Inflammatory macrophage treated with lipopolysaccharide for 4 hours (primary cell): ENCODE data around the gene NR5A1.

Experiments used
- DNase-seq: peaks from one replicate; pipeline ENCODE4 v3.0.0-alpha.2; 2020

The NR5A1 gene

GRCh38 chr9:124506931-124507879 is at the start of gene NR5A1:
Gene NR5A1, minus strand, starts transcription at chr9:124507399. Its CDS starts 4,004 bp downstream, at chr9:124503395.
- no peak for DNase-seq

- DNase-seq: no peak
Measured at GRCh38 chr9:124555043-124555442, 47.8 kb upstream of the NR5A1 start.

DNA sequence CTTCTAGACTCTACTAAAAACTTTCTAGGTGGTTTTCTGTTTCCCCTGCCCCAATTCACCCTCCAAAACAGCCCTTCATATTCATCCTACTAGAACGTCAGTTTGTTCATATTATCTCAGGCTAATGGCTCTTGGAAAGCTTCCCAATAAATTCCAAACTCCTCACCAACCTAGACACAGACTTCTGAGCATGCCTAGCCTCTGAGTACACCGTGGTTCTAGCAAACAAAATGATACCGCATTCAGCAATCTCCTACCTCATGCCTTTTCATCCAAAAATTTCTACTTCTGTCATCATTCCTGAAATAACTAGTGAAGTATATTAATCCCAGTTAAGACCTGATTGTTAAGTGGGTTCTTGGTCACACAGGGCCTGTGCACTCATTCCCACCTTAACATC is 46.5 kb upstream of the NR5A1 start:
- no peak for DNase-seq

DNA sequence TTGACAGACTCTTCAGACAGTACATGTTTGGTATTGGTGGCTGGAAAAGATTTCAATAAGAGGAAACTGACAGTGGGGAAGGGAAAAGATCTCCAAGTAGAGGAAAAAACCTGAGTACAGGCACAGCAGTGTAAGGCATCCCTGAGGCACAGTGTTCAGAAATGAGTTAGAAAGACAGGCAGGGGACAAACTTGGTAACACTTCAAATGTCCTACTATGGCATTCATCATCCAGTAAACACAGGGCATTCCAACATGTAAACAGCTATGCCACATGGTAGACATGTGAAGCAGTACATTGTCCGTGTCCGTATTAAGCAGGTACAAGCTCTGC is 45.0 kb upstream of the NR5A1 start:
- DNase-seq: no peak

- DNase-seq: peak; percentile 4
Measured at GRCh38 chr9:124551472-124552272, 44.5 kb upstream of the NR5A1 start.

GRCh38 chr9:124550072-124550471 is 42.9 kb upstream of the NR5A1 start:
- no peak for DNase-seq

GRCh38 chr9:124549016-124549415 is 41.8 kb upstream of the NR5A1 start:
- DNase-seq: no peak

GRCh38 chr9:124544535-124544934 is 37.3 kb upstream of the NR5A1 start:
- DNase-seq: no peak

- no peak for DNase-seq
Measured at GRCh38 chr9:124541824-124542223, 34.6 kb upstream of the NR5A1 start.

DNA sequence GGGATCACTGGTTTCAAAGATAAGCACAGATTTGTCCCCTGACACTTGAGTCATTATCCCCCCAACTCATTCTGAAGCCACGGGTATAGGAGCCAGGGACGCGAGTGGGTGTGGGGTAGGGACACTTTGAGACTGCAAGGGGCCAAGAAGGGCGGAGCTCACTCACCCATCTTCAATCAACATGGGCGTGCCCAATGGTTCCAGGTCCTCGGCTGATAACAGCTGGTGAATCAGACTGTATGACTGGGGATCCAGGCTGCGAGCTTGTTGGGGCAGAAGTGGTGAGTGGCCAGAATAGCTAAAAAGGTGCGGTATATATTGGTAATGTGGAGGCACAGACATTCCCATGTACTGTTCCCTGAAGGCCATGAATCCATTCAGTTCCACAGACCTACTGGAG is 30.7 kb upstream of the NR5A1 start:
- no peak for DNase-seq

GRCh38 chr9:124535846-124536245 is 28.6 kb upstream of the NR5A1 start:
- no peak for DNase-seq

- no peak for DNase-seq
Measured at GRCh38 chr9:124532897-124533296, 25.7 kb upstream of the NR5A1 start.

DNA sequence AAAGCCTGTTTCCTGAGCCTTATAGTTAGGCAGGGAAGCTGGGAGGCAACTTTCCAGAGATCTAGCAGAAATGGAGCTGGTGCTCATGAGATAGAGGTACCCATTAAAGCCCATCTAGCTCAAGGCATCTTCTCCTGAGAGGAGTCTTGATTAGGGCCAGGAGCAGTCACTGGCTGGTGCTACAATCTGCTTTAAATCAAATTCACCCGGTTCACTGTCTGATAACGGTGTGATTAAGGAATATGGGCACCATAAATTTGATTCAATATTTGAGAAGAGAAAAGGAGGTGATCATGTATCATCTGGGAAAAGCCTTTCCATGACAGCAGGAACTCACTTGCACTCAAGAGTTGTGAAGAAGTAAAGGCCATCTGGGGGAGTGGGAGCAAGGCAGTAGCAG is 23.9 kb upstream of the NR5A1 start:
- DNase-seq: no peak

GRCh38 chr9:124530246-124530645 is 23.0 kb upstream of the NR5A1 start:
- DNase-seq: no peak

DNA sequence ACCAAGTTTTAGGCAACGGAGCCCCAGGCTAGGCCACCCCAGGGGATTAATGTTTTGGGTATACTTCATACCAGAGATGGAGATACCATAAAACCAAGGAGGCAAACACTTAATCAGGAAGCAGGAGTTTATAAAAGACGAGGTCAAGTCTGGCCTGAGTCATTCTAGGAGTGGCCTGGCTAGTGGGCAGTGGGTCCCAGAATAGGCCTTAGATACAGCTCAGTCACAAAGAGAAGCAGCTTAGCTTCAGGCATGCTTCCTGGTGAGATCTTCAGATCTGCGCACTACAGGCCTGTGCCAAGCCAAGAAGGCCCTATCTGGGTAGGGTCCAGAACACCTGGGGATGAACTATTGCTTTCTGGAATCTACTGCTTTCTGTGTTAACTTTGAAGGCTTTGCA is 20.6 kb upstream of the NR5A1 start:
- no peak for DNase-seq

DNA sequence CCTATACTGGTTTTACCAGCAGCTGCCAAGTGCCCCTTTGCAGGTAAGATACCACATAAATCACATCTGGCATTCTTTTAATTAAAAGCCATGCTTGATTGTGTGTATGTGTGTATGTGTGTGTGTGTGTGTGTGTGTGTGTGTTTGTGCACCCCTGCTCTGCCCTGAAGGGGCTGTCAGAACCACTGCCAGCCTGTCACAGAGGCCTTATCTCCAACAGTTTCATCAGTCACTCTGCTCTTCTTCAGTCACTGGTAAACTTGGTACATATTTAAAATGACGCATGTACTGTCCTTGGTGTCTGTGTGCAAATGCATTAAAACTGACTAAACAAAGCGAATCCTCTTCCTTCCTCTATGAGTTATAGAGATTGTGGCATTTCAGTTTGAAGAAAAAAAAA is 19.0 kb upstream of the NR5A1 start:
- no peak for DNase-seq

DNA sequence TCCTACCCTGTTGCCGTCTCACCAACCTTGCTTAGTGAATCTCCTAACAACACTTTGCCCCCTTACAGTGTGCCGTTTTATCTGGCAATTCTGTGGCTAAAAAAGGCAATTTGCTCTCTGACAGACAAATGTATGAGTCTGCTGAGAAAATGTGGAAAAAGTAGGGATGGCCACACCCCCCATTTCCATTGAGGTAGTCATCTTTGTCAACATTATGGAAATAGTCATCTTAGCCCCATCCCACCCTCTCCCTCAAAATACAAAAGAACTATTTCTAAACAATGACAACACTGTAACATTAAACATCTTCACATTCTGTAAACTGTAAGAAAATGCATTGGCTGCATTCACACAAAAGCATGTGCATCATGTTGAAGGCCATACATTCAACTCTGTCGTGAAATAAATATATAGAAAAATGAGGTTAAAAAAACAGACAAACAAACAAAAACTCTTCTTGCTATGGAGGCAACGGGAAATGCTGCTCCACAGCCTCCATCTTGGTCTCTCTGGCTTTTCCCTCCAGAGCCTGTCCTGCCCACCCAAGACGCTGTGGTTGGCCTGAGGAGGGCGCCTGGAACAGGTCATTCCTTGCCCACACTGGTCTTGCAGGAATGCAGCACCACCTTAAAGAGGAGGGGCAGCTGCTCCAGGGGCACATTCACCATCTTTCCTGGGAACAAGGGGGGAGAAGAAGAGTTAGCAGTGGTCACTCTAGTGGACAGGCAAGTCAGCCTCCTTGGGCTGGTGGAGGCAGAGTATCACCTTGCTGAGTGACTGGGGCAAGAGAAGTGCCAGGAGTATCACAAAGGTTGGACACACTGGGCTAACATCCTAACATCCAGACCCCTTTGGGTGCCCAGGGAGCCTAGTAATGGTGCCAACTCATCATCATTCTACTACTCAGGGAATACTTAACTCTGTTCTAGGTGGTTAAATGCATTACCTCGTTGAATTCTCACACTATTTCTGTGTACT is 15.2 kb upstream of the NR5A1 start:
- no peak for DNase-seq

GRCh38 chr9:124521142-124521541 is 13.9 kb upstream of the NR5A1 start:
- no peak for DNase-seq

DNA sequence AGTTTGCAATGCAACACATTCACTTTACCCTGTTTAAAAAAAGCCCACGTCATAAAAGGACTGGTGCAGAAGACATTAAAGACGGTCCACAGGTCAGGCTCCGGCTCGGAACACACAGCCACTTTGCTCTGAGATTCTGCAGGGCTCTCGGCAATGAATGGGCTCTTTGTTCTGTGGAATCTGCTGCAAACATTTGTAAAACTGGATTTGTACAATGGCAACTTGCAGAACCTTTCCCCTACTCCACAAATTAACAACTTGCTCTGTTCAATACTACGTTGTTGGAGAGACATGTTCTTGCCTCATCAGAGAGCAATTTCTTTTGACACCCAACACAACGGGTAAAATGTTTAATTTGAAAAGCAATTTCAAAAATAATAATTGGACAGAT is 13.0 kb upstream of the NR5A1 start:
- no peak for DNase-seq

DNA sequence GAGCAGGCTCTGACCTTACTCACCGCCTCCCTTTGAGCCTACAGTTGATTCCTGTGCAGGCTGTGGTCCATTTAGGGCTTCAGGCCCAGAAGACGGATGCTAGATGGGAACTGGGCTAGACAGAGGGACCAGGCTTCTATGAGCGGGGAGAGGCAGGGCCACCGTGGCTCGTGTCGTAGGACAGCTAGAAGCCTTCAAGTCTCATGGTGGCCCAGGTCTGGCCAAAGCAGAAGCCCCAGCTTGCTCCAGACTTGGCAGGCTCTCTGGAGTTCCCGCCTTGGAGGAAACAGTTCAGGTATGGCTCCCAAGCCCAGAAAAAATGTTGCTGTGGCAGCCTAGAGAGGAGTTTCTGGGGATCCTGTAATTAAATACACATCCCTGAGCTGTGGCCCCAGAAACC is 10.9 kb upstream of the NR5A1 start:
- no peak for DNase-seq

DNA sequence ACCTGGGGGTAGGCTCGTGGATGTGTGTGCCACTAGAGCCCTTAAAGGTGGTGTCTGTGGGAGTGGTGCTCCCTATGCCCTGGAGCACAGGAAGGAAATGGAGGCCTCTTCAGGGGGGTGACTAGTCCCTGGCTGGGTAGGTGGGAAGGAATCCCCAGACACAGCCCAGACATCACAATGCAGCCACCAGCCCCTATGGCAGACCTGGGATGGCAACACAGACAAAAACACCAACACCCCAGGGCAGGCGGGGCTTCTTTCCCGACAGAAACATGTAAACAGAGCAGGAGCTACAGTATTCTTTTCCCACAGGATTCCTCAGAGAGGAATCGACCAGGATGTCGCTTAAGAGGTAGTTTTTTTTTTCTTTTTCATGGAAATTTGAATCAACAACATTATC is 10.4 kb upstream of the NR5A1 start:
- no peak for DNase-seq

GRCh38 chr9:124514874-124515273 is 7.7 kb upstream of the NR5A1 start:
- DNase-seq: no peak

DNA sequence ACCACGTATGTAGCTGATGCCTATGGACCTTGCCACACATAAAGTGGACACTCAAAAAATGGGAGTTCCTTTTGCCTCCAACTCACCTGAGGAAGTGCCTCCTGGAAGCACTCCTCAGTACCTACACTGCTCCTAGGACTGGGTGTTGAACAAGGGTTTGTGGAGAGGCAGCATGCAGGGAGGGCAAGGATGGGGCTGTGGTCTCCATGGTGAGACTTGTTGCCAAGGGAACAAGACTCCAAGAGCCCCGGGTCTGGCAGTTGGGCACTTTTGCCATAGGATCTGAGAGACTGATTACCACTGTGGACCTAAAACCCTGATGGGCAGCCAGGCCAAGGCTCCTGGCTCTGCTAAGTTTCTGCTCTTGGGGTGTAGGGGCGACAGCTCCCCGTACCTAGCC is 6.9 kb upstream of the NR5A1 start:
- DNase-seq: no peak
